IPS-18c (cell line): ENCODE results near the gene CDK15.

Experiments
- H3K4me3 ChIP-seq: 2 replicates; pipeline ENCODE4 v1.7.0; 2013; ENCODE audit warnings: low read depth, mild to moderate bottlenecking, low read length, moderate library complexity; ENCODE audit not compliant: insufficient read depth
- H3K9me3 ChIP-seq: one replicate; pipeline ENCODE4 v1.6.1; 2013; ENCODE audit warnings: mild to moderate bottlenecking, low read length, moderate library complexity; ENCODE audit not compliant: control insufficient read depth, insufficient read depth

The CDK15 gene

DNA sequence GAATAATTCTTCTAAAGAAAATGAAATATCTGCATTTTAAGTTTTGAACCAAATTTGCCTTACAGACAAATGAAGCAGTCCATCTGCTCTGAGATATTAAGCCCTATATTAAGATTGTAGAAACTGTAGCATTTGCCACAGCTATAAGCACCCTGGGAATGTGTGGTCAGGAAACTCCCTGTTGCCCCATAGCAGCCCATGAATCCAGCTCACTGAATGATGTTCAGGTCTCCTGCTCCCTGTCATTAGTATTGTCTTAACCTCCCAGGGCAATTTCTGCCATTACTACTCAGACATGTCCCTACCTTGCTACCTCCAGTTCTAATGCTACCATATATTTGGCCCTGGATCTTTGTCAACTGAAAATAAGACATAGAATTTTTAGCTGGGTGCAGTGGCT lies 41.1 kb downstream of the CDK15 start:
- no peak overlapping the region for H3K4me3 ChIP-seq

DNA sequence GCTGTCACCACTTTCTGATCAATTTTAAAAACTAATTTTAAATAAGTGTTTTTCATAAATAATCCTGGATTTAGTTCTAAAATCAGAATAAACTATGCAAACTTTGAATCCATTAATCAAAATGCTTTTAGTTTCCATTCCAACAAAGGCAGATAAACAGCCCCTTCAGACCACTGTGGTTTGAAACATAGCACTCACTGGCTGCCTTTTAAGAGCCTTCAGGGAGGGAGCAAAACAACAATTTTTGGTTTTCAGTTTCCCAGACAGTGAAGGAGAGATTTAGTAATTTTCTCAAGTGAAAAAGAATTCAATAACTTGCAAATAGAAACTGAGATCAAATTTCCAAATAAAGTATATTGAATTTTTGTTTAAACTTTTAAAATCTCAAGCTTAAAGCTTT lies 46.1 kb downstream of the CDK15 start:
- Histone ChIP-seq H3K9me3 (no peaks in the 10 kb centered on the region), H3K4me3 (no peak overlapping the region)

More for the DNA sequence above, 41.1 kb downstream of the CDK15 start:
- no peaks in the 10 kb centered on the region for H3K9me3 ChIP-seq

DNA sequence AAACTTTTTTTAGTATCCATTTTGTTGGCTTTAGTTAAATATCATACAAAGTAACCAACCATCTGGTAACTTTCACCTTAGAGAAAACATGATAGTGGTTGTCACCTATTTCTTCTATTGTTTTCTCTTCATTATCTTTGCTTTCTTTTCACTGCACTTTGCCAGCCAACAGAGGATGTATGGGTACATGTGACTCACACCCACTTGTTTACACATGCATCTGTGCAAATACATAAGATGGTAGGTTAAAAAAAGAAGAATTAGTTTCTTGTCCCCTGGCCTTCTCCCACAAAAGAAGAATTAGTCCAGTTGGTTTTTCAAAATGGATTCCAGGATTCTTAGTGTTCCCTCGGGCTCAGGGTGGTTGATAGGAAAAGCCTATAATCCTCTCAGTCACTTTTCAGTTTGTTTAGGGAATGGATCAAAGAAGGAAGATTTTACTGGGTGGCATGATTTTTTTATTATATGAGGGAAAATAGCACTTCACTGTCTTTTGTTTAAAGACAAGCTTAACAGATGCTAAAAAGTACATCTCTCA lies 46.6 kb downstream of the CDK15 start:
- no peak overlapping the region for H3K4me3 ChIP-seq
- no peaks in the 10 kb centered on the region for H3K9me3 ChIP-seq

DNA sequence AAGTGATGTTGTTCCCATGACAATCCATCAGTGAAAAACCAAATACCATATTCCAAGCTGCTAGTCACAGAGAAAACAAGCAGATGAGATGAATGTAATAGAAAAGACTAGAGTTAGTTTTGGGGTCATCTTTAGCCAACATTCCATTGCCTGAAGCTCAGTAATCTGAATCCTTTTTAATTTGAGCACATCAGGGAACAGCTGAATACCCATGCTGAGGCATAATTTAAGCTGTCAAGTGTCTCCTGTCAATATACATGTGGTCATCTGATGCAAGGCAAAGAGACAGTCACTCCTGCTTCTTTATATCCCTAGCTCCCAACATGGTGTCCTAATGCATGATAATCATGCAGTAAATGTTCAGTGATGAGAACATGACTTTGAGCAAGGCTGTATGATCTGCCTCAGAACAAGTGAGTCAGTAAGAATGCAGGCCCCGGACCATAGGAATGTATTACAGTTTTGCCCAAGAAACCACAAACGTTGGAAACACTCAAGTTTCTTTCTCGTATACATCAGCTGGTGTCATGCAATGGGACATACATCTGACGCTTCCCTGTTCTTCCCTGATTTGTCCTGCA lies 48.0 kb downstream of the CDK15 start:
- Histone ChIP-seq H3K4me3 (no peak overlapping the region), H3K9me3 (no peaks in the 10 kb centered on the region)

DNA sequence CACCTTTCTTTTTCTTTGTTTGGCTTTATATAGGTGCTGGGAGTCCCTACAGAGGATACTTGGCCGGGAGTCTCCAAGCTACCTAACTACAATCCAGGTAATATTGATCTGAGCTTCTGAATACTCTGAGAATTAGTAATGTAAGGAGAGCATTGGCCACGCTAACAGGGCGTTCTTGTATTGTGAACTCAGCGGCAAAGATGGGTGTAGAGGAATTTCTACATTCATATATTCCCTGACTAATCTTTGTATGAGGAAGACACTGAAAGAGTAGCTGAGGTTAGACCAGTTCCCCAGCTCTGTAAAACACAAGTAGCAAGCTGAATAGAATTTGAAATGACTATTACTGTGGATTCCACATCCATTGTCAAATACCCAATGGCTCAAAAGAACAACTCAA lies 48.5 kb downstream of the CDK15 start:
- H3K9me3 ChIP-seq = no peaks in the 10 kb centered on the region
- H3K4me3 ChIP-seq = no peak overlapping the region

DNA sequence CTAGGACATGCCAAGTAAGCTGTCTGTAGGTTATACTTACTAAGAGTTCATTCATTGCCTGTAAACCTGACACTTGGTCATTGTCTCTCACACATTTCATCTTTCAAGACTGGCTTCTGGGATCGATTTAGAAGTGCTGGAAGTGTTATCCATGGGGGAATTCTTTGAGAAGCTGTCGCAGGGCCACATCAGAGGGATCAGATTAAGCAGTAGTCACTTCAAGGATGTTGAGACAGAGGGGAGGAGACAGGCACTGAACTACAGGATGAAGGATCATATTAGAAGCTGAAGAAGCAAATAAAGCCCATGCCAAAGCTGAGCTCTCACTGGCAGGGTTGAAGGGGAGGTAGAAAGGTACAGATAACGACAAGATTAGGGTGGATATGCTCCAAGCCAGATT lies 49.0 kb downstream of the CDK15 start:
- no peaks in the 10 kb centered on the region for H3K9me3 ChIP-seq
- H3K4me3 ChIP-seq = no peak overlapping the region

DNA sequence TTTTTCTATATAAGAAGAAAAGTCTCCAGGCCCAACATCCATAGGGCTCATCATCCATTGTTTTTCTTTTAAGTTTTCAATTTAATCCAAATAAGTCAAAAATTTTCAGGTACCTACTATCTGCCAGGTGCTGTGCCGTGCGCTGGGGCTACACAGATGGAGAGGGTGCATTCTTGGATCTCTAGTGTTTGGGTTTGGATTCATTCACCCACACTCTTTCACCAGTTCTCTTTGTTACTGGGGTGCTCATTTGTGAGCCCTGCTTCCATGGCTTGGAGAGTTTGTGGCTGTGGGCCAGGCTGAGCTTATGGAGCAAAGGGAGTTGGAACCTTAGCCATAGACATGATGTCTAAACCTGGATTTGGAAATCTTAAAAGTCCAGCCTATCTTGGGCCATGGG lies 51.0 kb downstream of the CDK15 start:
- Histone ChIP-seq H3K4me3 (no peak overlapping the region), H3K9me3 (no peaks in the 10 kb centered on the region)

DNA sequence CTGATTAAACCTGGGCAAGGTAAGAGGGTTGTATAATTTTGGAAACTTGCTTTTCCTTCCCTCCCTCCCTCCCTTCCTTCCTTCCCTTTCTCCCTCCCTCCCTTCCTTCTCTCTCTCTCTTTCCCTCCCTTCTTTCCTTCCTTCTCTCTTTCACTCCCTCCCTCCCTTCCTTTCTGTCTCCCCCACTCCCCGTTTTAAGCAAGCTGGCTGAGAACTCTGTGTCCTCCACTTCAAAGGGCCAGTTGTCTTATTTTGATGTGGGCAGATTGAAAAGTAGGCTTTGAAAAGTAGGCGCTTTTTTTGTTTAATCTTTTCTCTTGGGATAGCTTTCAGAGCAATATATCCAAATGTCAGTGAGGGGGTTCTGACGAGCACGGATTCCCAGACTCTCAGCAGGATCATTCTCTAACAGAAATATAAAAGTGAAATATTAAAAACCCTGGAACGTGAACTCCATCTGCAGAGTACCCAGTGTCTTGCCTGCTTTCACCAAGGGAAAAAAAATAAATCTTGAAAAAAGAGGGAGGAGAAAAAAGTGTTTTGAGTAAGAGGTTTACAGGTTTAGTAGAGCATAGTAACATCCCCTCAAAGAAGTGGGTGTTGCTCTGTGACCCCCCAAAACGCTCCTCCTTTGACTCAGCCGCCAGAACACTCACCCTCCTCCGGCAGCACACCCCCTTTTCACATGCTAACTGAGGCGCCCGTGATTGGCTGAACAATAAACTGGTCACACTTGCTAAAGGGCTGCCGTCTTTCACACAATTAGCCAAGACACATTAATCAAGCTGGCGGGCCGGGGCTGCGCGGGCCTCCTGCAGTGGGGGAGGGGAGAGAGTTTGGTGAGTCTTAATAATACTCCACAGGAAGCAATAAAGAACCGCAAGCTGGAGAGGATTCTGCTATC lies 52.2 kb downstream of the CDK15 start:
- Histone ChIP-seq H3K9me3 (no peaks in the 10 kb centered on the region), H3K4me3 (peak overlapping the region; percentile 30; the same call in 1 of the 2 replicates)

DNA sequence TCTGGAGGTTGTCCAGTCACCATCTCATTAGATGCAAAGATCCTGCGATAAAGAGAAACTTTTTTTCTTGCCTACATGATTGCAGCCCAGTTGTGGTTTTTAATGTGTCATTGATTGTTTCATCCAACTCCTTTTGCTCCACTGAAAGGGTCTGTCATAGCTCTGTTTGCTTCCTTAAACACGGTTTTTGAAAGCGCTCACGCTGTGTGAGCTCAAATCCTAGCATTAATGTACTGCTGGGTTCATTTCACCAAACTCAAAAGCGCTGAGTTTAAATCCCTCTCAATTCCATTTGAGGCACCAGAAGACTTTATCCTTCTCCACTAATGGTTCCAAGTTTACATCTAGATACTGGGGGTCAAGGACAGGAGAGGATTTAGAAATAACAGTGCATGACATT lies 53.6 kb downstream of the CDK15 start:
- H3K9me3 ChIP-seq = no peaks in the 10 kb centered on the region
- no peak overlapping the region for H3K4me3 ChIP-seq

DNA sequence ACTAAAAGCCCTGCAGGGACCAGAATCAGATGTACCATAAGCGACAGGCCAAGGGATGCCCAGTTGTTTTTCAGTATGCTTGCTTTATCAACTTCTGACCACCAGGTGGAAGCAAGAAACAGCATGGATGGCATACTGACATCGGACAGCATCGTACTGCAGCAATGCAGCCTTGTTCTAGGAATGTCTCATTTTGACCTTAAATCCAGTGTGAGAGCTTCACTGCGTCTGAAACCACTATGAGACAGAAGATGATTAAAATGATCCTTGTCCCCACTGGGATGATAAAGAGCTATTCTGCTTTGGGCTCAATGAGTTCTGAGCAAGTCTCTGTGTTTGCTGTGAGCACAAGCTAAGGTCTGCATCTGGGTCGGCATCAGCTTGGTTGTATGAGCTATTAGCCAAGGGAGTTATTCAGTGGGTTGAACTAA lies 54.3 kb downstream of the CDK15 start:
- Histone ChIP-seq H3K4me3 (no peak overlapping the region), H3K9me3 (no peaks in the 10 kb centered on the region)

DNA sequence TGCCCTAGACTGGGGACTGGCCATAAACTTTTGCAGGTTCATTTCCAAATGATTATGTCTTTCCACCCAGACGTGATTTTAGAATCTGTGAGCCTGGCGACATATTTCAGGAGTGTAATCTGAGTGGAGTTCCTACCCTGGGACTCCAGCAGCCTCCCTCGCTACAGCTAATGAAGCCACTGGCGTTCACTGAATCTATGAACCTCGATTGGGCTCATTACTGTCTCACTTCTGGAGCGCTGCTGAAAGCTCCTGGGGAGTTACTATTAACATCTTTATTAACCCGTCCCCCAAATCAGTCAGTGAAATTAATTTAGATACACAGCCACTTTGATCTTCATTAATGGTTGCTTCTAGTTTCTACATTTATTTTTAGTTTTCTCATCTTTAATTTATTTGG lies 56.5 kb downstream of the CDK15 start:
- no peaks in the 10 kb centered on the region for H3K9me3 ChIP-seq
- H3K4me3 ChIP-seq = no peak overlapping the region

DNA sequence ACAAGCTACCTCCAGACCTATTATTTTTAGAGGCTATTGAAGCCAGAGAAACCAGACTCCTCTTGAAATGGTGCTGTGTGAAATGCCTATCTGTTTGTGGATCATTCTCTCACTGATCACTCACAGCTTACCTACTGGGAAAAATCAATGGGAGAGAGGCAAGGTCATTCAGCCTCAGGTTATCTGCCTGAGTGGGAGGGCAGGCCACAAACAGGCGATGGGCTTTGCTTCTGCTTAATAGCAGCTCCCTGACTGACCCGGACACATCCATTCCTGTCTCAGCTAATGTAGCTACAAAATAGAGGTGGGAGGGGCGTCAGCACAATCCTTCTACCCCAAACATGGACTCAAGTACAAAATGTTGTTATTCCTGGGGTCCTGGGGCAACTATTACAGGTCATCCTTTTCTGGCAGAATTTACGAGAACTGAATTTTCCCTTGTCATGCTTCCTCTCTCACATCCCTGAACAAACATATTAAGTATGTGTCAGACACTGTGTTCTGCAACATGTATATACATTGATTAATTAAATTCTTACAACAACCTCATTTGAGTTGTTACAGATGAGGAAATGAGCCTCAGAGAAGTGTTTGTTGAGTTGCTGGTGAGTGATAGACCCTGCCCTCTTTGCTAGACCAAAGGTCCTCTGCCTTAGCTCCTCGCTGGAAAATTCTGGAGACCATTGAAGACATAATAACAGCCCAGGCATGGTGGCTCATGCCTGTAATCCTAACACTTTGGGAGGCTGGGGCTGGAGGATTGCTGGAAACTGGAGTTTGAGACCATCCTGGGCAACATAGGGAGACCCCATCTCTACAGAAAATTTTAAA lies 60.5 kb downstream of the CDK15 start:
- no peaks in the 10 kb centered on the region for H3K9me3 ChIP-seq
- no peak overlapping the region for H3K4me3 ChIP-seq

DNA sequence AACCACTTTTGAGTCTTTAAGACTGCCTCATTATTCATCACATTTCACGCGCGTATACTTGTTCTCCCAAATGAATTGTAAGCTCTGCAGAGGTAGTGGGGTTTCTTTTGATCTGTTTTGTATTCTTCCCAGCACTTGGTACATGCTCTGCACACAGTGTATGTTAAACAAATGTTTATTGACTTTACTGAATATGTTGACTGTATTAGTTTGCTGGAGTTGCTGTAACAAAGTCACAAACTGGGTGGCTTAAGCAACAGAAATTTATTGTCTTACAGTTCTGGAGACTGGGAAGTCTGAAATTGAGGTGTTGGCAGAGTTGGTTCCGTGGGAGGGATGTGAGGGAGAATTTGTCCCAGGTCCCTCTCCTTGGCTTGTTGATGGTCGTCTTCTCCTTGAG lies 65.1 kb downstream of the CDK15 start:
- Histone ChIP-seq H3K9me3 (no peaks in the 10 kb centered on the region), H3K4me3 (no peak overlapping the region)

DNA sequence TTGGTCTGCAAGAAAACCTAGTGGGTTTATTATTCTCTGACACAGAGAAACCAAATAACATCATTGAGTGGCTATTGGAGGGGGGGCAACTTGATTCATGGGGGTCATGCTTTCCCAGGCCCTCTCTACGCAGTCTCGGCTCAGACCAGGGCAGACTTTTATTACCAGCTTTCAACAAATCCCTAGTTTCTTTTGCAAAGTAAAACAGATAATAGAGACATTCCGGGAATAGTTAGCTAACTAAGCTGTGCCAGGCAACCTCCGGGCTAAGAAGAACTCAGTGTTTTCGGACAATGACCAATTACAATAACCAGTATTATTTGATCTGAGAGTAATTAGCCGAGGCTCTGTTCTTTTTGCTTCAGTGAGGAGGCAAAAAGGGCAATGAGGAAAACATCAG lies 66.3 kb downstream of the CDK15 start:
- Histone ChIP-seq H3K4me3 (no peak overlapping the region), H3K9me3 (no peaks in the 10 kb centered on the region)

DNA sequence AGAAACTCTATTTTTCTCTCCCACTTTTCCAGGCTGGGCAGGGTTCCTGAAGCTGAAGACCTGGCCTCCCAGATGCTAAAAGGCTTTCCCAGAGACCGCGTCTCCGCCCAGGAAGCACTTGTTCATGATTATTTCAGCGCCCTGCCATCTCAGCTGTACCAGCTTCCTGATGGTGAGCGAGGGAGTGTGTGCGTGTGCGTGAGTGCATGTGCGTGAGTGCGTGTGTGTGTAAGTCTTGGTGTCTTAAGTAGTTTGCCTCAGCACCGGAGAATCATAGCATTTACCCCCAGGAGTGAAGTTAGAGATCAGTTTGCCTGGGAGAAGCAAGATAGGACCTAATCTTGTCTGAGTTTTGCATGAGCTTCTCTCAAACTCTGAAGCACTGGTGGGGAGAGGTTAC lies 73.7 kb downstream of the CDK15 start:
- no peaks in the 10 kb centered on the region for H3K9me3 ChIP-seq

DNA sequence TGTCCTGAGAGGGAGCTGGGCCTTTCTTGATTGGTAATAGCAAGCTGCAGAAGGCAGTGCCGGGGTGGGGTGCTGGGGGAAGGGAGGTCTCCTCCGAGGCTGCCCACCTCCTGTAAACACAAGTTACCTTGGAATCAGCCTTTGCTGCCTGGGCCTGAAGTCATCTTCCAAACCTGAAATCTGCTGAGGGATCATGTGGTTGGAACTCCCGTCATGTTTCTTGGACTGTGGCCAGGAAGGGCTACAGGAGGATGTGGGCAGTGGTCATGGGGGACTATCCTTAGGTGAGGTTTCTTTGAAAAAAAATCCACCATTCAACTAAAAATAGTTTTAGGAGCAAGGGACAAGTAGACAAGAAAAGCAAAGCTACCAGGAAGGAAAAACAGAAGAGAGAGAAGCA lies 74.2 kb downstream of the CDK15 start:
- Histone ChIP-seq H3K9me3 (no peaks in the 10 kb centered on the region), H3K4me3 (no peak overlapping the region)

More for the DNA sequence above, 73.7 kb downstream of the CDK15 start:
- H3K4me3 ChIP-seq = no peak overlapping the region

DNA sequence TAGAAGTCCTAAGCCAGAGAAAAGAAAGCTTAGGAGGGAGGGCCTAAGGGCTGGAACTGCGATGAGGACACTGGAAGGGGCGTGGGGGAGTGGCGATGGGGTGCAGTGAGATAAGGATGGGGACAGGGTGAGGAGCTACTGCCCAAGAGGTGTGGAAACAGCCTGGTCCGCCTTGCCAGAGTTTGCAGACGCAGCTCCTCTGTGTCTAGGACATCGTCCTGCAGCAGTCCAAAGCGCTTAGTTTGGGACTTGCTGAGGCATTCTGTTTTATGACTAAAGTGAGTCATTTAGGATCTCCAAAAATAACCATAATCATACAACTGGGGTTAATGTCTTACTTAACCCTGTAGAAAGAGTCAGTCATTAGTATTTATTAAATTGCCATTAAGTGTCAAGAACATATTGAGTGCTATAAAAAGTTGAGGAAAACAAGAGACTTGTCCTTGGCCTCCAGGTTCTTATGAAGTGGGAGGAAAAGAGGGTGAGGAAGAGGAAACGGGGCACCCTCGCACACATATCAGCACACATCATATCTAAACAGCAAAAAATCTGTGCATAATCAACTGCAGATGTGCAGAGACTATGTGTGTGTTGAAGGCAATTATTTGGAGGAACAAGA lies 74.8 kb downstream of the CDK15 start:
- no peak overlapping the region for H3K4me3 ChIP-seq
- no peaks in the 10 kb centered on the region for H3K9me3 ChIP-seq
